GM21825 (cell line): ENCODE measurements around the gene TRABD2B.

Source experiments
- ATAC-seq: cut with Tn5 transposase; IDR thresholded peaks from one replicate; pipeline ENCODE4 v1.9.1; 2021; ENCODE audit warnings: mild to moderate bottlenecking, moderate library complexity; ENCODE audit not compliant: unreplicated experiment

The TRABD2B gene

GRCh38 chr1:47855230-47855629 is 142.0 kb downstream of the TRABD2B start:
- no peak for ATAC-seq

- ATAC-seq: no peak
Measured at GRCh38 chr1:47854552-47855144, 142.5 kb downstream of the TRABD2B start.

GRCh38 chr1:47853852-47854251 is 143.3 kb downstream of the TRABD2B start:
- ATAC-seq: no peak

GRCh38 chr1:47853059-47853458 is 144.1 kb downstream of the TRABD2B start:
- no peak for ATAC-seq

GRCh38 chr1:47852006-47852718 is 145.0 kb downstream of the TRABD2B start:
- no peak for ATAC-seq

- no peak for ATAC-seq
Measured at GRCh38 chr1:47850451-47850850, 146.7 kb downstream of the TRABD2B start.

GRCh38 chr1:47849591-47850261 is 147.5 kb downstream of the TRABD2B start:
- ATAC-seq: no peak

GRCh38 chr1:47849005-47849521 is 148.1 kb downstream of the TRABD2B start:
- ATAC-seq: no peak

GRCh38 chr1:47847763-47848162 is 149.4 kb downstream of the TRABD2B start:
- ATAC-seq: no peak

- ATAC-seq: no peak
Measured at GRCh38 chr1:47844558-47844955, 152.6 kb downstream of the TRABD2B start.

GRCh38 chr1:47843781-47844557 is 153.2 kb downstream of the TRABD2B start:
- no peak for ATAC-seq

- ATAC-seq: no peak
Measured at GRCh38 chr1:47843059-47843458, 154.1 kb downstream of the TRABD2B start.

- ATAC-seq: no peak
Measured at GRCh38 chr1:47842228-47842919, 154.8 kb downstream of the TRABD2B start.

- ATAC-seq: no peak
Measured at GRCh38 chr1:47841356-47841755, 155.8 kb downstream of the TRABD2B start.

GRCh38 chr1:47840393-47841190 is 156.6 kb downstream of the TRABD2B start:
- ATAC-seq: no peak

GRCh38 chr1:47839433-47839760 is 157.8 kb downstream of the TRABD2B start:
- no peak for ATAC-seq

GRCh38 chr1:47838562-47839432 is 158.4 kb downstream of the TRABD2B start:
- no peak for ATAC-seq

- ATAC-seq: no peak
Measured at GRCh38 chr1:47837866-47838561, 159.2 kb downstream of the TRABD2B start.
